Bronchial epithelial cell (primary cell): ENCODE data around the gene PRR20G. TPM values are rescaled to one million over a fixed set of nuclear protein-coding genes. Genes with fewer than 3 reads are reported as not detected.

ENCODE experiments used
- DNase-seq: peaks from one replicate; pipeline ENCODE4 v3.0.0-alpha.2; 2010; ENCODE audit warnings: low read depth
- FAIRE-seq: peaks from 2 replicates; lab custom pipeline; 2011; peaks lifted over from hg19 to GRCh38; lab: Jason Lieb, UNC
- H3K27me3 ChIP-seq: 2 replicates; pipeline ENCODE4 v1.5.1; 2011; ENCODE audit warnings: low read length; ENCODE audit not compliant: control insufficient read depth, insufficient read depth
- H3K36me3 ChIP-seq: 2 replicates; pipeline ENCODE4 v1.5.1; 2011; ENCODE audit warnings: low read length; ENCODE audit not compliant: control insufficient read depth, insufficient read depth
- H3K4me3 ChIP-seq: 2 replicates; pipeline ENCODE4 v1.5.1; 2011; ENCODE audit warnings: mild to moderate bottlenecking, low read depth, low read length, control low read depth
- total RNA-seq: library from RNA; depleted of rRNA; stranded (reverse); fragments of >200 nt; gene quantifications from 2 replicates; pipeline ENCODE4 v1.2.1, GENCODE V29; 2014
- TF ChIP-seq, protein P1 (sequence below): IDR thresholded peaks from 2 replicates; pipeline ENCODE4 v1.5.1; 2011; ENCODE audit warnings: mild to moderate bottlenecking, moderate library complexity, low read length, control low read depth, inconsistent platforms; ENCODE audit not compliant: insufficient read depth, severe bottlenecking

Gene PRR20G
- total RNA-seq, 1 donor from 2014 or later: not detected

DNA sequence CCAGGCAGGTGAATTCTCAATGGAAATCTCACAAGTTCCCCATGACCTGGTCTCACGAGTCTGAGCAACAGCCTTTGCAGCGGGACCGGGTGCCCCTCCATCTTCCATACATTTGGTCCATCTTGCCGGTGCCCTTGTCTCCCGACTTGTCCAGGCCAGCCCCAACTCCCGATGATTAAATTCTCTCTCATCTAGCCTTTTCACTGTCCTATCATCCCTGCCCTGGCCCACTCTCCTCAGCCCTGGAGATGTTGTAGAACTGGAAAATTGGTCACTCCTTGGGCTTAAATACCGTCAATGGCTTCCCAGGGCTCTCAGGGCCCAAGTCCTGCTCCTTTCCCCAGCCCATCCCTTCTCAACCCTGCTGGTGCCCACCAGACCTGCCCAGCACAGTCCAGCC lies 34.4 kb downstream of the PRR20G start:
- Histone ChIP-seq H3K27me3 (peaks cover 4% of the 10 kb centered on the region), H3K4me3 (no peak overlapping the region), H3K36me3 (no peaks in the 10 kb centered on the region)
- TF ChIP-seq, protein P1, sequence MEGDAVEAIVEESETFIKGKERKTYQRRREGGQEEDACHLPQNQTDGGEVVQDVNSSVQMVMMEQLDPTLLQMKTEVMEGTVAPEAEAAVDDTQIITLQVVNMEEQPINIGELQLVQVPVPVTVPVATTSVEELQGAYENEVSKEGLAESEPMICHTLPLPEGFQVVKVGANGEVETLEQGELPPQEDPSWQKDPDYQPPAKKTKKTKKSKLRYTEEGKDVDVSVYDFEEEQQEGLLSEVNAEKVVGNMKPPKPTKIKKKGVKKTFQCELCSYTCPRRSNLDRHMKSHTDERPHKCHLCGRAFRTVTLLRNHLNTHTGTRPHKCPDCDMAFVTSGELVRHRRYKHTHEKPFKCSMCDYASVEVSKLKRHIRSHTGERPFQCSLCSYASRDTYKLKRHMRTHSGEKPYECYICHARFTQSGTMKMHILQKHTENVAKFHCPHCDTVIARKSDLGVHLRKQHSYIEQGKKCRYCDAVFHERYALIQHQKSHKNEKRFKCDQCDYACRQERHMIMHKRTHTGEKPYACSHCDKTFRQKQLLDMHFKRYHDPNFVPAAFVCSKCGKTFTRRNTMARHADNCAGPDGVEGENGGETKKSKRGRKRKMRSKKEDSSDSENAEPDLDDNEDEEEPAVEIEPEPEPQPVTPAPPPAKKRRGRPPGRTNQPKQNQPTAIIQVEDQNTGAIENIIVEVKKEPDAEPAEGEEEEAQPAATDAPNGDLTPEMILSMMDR: no peak
- DNase-seq (no peak), FAIRE-seq (no peak)

DNA sequence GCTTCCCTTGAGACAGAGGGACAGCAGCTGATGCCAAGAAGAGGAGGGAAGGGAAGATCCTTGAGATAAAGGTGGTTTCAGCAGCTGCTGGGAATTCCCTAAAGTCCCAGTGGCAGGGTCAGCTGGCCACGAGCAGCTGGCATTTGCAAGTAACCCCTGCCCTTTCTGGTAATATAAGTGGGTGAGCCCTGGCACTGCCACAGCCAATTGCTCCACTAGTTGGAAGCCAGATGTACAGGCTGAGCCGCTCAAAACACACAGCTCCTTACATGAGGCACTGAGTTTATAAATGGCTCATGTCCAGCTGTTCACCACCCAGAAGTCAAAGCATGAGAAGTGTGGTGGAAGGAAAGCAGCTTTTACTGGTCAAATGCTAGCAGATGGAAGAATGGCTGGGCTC lies 35.4 kb downstream of the PRR20G start:
- no peak for FAIRE-seq
- peaks cover 4% of the 10 kb centered on the region for H3K27me3 ChIP-seq
- no peak overlapping the region for H3K4me3 ChIP-seq
- no peaks in the 10 kb centered on the region for H3K36me3 ChIP-seq
- DNase-seq: no peak
- TF ChIP-seq, protein P1: no peak

DNA sequence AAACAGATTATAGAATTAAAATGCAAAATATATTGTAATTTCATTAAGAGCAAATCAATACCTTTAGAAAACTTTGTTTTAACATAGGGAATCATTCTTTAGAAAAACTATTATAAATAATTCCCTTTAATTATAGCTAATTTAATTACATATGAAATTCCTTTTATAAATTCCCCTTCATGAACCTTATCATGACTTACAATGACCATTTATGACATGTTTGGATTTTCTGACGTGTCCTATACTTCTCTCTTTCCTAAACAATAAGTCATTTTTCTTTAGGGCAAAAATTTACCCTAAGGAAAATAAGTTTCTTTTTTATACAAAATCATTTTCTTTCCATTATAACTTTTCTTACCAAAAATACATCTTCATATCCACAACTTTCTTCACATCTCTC lies 37.8 kb downstream of the PRR20G start:
- no peak for FAIRE-seq
- TF ChIP-seq, protein P1: no peak
- no peak for DNase-seq
- peaks cover 4% of the 10 kb centered on the region for H3K27me3 ChIP-seq
- H3K4me3 ChIP-seq: no peak overlapping the region
- no peaks in the 10 kb centered on the region for H3K36me3 ChIP-seq

DNA sequence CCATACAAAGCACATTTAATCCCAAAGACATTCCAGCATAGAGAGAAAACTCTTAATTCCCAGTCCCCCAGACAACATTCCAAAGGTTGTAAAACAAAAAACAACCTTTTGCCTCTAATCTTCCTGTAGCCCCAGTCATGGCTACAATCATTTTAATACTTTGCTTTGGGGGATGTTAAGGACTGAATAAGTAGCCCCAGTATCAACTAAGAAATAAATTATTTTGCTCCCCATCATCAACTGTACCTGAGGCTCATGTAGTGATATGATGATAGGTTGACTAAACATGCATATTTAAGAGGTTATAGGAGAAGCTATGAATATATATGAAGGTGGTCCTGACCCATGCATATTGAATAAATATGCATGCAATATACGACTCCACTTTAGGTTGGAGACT lies 40.6 kb downstream of the PRR20G start:
- FAIRE-seq (no peak), DNase-seq (no peak)

DNA sequence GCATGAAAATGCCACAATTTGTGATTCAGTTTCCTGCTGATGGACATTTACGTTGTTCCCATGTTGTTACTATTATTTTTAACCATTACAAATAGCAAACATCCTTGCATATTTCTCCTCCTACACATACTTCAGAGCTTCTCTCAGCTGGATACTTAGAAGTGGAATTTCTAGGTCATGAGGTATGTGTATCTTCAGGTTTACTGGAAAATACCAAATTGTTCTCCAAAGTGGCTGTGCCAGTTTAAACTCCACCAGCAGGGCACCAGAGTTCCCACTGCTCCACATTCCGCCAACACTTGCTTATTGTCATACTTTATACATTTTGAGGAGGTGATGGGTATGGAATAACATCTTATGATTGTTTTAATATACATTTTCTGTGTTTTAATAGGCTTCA lies 49.2 kb downstream of the PRR20G start:
- H3K27me3 ChIP-seq: peaks cover 5% of the 10 kb centered on the region
- no peak overlapping the region for H3K4me3 ChIP-seq
- FAIRE-seq (no peak), DNase-seq (peak; percentile 26)
- H3K36me3 ChIP-seq: no peaks in the 10 kb centered on the region
- TF ChIP-seq, protein P1: no peak

More for the DNA sequence above, 40.6 kb downstream of the PRR20G start:
- Histone ChIP-seq H3K27me3 (peaks cover 1% of the 10 kb centered on the region), H3K4me3 (no peak overlapping the region), H3K36me3 (no peaks in the 10 kb centered on the region)
- TF ChIP-seq, protein P1: no peak

DNA sequence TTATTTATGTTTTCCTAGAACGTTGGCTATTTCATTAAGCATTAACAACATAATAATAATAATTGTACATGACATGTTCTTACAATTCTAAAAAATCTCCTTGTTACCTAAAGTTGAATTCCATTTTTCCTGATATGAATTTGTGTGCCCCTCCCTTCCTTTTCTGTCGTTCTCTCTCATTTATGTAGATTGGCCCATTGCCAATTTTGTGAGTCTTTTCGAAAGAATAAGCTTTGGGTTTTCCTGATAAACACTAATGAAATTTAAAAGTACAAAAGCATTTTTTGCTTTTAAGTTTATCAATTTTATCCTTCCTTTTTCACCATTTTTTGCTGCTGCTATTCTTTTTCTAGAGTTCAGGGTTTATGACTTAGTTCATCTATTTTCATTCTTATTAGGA lies 50.0 kb downstream of the PRR20G start:
- TF ChIP-seq, protein P1: no peak
- DNase-seq (no peak), FAIRE-seq (no peak)
- no peak overlapping the region for H3K4me3 ChIP-seq
- H3K27me3 ChIP-seq: peaks cover 5% of the 10 kb centered on the region
- H3K36me3 ChIP-seq: no peaks in the 10 kb centered on the region
